GM12878 (cell line): ENCODE measurements around the gene MCM5. TPM values are rescaled to one million over a fixed set of nuclear protein-coding genes. Genes with fewer than 3 reads are reported as not detected.

Experiments
- ATAC-seq: fragments of 200-7000 bp; cut with Tn5 transposase; 3 replicates; pipeline ENCODE4 v1.9.1; 2020; ENCODE audit warnings: mild to moderate bottlenecking, moderate library complexity
- BruUV-seq: library from RNA; stranded (reverse); fragments of 400-500 nt; replicated peaks from 2 replicates; lab custom pipeline; 2021; lab: Mats Ljungman, UMichigan
- CTCF ChIA-PET: fragments of 300-600 bp; sonication (Branson Sonifier 250); formaldehyde crosslinking; extraction: SDS; loops from one replicate; lab custom pipeline; 2021; ENCODE audit warnings: inconsistent platforms; lab: Yijun Ruan, JAX
- POLR2A ChIA-PET: fragments of 350-600 bp; formaldehyde crosslinking; extraction: SDS; loops from one replicate; lab custom pipeline; 2021; ENCODE audit warnings: inconsistent platforms; lab: Charles Lee
- RAD21 ChIA-PET: fragments of 300-600 bp; sonication (Branson Sonifier 250); formaldehyde crosslinking; loops from one replicate; lab custom pipeline; 2023; ENCODE audit warnings: antibody characterized with exemption; ENCODE audit not compliant: unreplicated experiment; lab: Charles Lee
- SMC1A ChIA-PET: fragments of 300-600 bp; sonication (Branson Sonifier 250); formaldehyde crosslinking; loops from one replicate; lab custom pipeline; 2023; ENCODE audit not compliant: unreplicated experiment, uncharacterized antibody; lab: Charles Lee
- DNase-seq: peaks from one replicate; pipeline ENCODE4 v3.0.0-alpha.2; 2011; ENCODE audit warnings: low read depth, low spot score
- FAIRE-seq: peaks from 3 replicates; lab custom pipeline; 2011; peaks lifted over from hg19 to GRCh38; lab: Jason Lieb, UNC
- H2AFZ ChIP-seq: 2 replicates; pipeline ENCODE4 v1.6.0; 2011; ENCODE audit warnings: low read depth, low read length, control low read depth; ENCODE audit not compliant: control insufficient read depth
- H3K27ac ChIP-seq: 2 replicates; pipeline ENCODE4 v1.5.1; 2011; ENCODE audit warnings: control low read depth; ENCODE audit not compliant: control insufficient read depth, insufficient read depth
- H3K27me3 ChIP-seq, 2 experiments: replicated peaks in 1 of 2; 2 replicates each; pipeline versions ENCODE4 v1.6.0 to v1.6.1; 2011; ENCODE audit warnings: low read length in 1 of 2; ENCODE audit not compliant: control insufficient read depth in 2 of 2, insufficient read depth in 2 of 2
- H3K36me3 ChIP-seq, 2 experiments: 2 replicates each; pipeline ENCODE4 v1.5.1; 2011; ENCODE audit warnings: low read length in 1 of 2; ENCODE audit not compliant: control insufficient read depth in 2 of 2, insufficient read depth in 2 of 2
- H3K4me1 ChIP-seq: 2 replicates; pipeline ENCODE4 v1.6.1; 2011; ENCODE audit warnings: mild to moderate bottlenecking, low read length, moderate library complexity, mixed read lengths; ENCODE audit not compliant: control insufficient read depth, insufficient read depth
- H3K4me2 ChIP-seq: 2 replicates; pipeline ENCODE4 v1.6.0; 2011; ENCODE audit warnings: control low read depth; ENCODE audit not compliant: control insufficient read depth, insufficient read depth
- H3K4me3 ChIP-seq: fragments of 200-600 bp; sonication (generic); 2 replicates; pipeline ENCODE4 v1.5.1; 2016
- H3K79me2 ChIP-seq: 2 replicates; pipeline ENCODE4 v1.6.0; 2011; ENCODE audit warnings: low read length; ENCODE audit not compliant: control insufficient read depth, insufficient read depth
- H3K9ac ChIP-seq: 2 replicates; pipeline ENCODE4 v1.8.0; 2011; ENCODE audit warnings: low read length, control low read depth, mixed read lengths; ENCODE audit not compliant: control insufficient read depth, insufficient read depth
- H3K9me3 ChIP-seq: replicated peaks from 3 replicates; pipeline ENCODE4 v1.5.1; 2011; ENCODE audit warnings: mild to moderate bottlenecking, low read length; ENCODE audit not compliant: control insufficient read depth, insufficient read depth
- H4K20me1 ChIP-seq: 2 replicates; pipeline ENCODE4 v1.6.0; 2011; ENCODE audit not compliant: control insufficient read depth, insufficient read depth
- BCL11A ChIP-seq: IDR thresholded peaks from 2 replicates; pipeline ENCODE4 v1.6.1; 2011; ENCODE audit warnings: low read depth, low read length
- GATAD2B ChIP-seq: fragments of 450-650 bp; conservative IDR thresholded peaks from 2 replicates; pipeline ENCODE4 v1.6.1; 2017; ENCODE audit warnings: low read depth, mild to moderate bottlenecking, moderate library complexity
- LARP7 ChIP-seq: fragments of 450-650 bp; IDR thresholded peaks from 2 replicates; pipeline ENCODE4 v1.6.1; 2017; ENCODE audit warnings: mild to moderate bottlenecking
- ZNF384 ChIP-seq: IDR thresholded peaks from 2 replicates; pipeline ENCODE4 v1.6.1; 2012; ENCODE audit warnings: low read depth, mild to moderate bottlenecking, low read length, improper control_type of control experiment, borderline replicate concordance
- WGBS: methylation state at CpG from one replicate; pipeline ENCODE4 v1.1.6; 2016; ENCODE audit warnings: low lambda C conversion rate; ENCODE audit not compliant: insufficient replicate concordance, insufficient coverage; ENCODE audit errors: missing lambda C conversion rate; 5-methylcytosine and 5-hydroxymethylcytosine counted together
- in situ Hi-C: fragments of 300-500 bp; cut with MboI; formaldehyde crosslinking; loops from 9 replicates; pipeline ENCODE4 v1.14.3; 2018; ENCODE audit warnings: mixed read lengths
- intact Hi-C: fragments of 100-400 bp; cut with micrococcal nuclease; formaldehyde crosslinking; loops from one replicate; pipeline ENCODE4 v1.14.2; 2022; ENCODE audit not compliant: unreplicated experiment
- polyA plus RNA-seq, 11 experiments: library from polyadenylated mRNA; depleted of rRNA in 4 of 11; unstranded in 6 of 11; stranded (reverse) in 5 of 11; fragments of >200 nt; fragmentation: Nextera tagmentation in 4 of 11; fragmentation: Illumina TruSeq in 1 of 11; extraction: Ambion mirVana in 4 of 11; extraction: Trizol in 1 of 11; gene quantifications; 1 replicate in 1 of 11; 2 replicates in 10 of 11; pipeline versions ENCODE4 v1.2.1 to v1.2.3, GENCODE V29; 2011 to 2016; ENCODE audit warnings: inconsistent platforms in 2 of 11, missing spikeins in 2 of 11, low read depth in 1 of 11
- total RNA-seq, 4 experiments: library from RNA; depleted of rRNA in 3 of 4; stranded (reverse); fragments of >200 nt in 3 of 4; fragmentation: Illumina TruSeq in 1 of 4; extraction: Trizol in 1 of 4; gene quantifications; 2 replicates each; pipeline versions ENCODE4 v1.2.1 to v1.2.3, GENCODE V29; 2013 to 2021
- TF ChIP-seq, protein P1 (sequence below): fragments of 450-650 bp; IDR thresholded peaks from 2 replicates; pipeline ENCODE4 v1.6.1; 2016; ENCODE audit warnings: mild to moderate bottlenecking, moderate library complexity, borderline replicate concordance
- TF ChIP-seq, protein P2 (sequence below): IDR thresholded peaks from 2 replicates; pipeline ENCODE4 v1.6.1; 2011; ENCODE audit warnings: low read depth, mild to moderate bottlenecking, low read length, moderate library complexity, borderline replicate concordance; ENCODE audit errors: extremely low read depth
- TF ChIP-seq, protein P3 (sequence below): fragments of 450-650 bp; IDR thresholded peaks from 2 replicates; pipeline ENCODE4 v1.6.1; 2017; ENCODE audit warnings: mild to moderate bottlenecking
- TF ChIP-seq, protein P4 (sequence below): fragments of 450-650 bp; IDR thresholded peaks from 2 replicates; pipeline ENCODE4 v1.6.1; 2016; ENCODE audit warnings: mild to moderate bottlenecking
- TF ChIP-seq, protein P5 (sequence below): IDR thresholded peaks from 2 replicates; pipeline ENCODE4 v1.6.1; 2012; ENCODE audit warnings: low read length, inconsistent platforms

Gene MCM5
- total and polyA plus RNA-seq, 10 of the 15 experiments (the other 5 are each of a cell fraction or from before 2014, with no cell fraction given) = 14.1 to 360 (median 164) TPM

DNA sequence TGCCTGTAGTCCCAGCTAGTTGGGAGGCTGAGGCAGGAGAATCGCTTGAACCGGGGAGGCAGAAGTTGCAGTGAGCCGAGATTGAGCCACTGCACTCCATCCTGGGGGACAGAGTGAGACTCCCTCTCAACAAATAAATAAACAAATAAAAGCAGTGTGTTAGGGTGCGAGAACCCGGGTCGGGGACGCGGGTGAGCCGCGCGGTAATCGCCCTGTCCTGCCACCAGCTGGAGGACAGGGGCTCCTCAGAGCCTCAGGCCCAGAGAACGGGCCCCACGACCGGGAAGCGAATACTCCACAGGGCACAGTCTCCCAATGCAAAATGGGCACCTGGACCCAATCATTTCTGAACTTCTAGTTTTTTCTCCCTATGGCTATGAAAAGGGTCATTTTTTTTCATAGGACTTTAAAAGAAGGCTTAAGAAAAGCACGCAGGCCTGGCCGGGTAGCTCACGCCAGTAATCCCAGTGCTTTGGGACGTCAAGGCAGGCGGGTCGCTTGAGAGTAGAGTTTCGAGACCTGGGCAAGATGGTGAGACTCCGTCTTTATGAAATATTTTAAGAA, 744 bp upstream of the MCM5 start:
- peak overlapping the region; percentile 54 for H2AFZ ChIP-seq
- DNase-seq (no peak), ATAC-seq (peak; percentile 34), FAIRE-seq (no peak)
- in situ Hi-C loops (loop anchor here (25.0 kb wide), 1 partner anchor 1813 kb away; the partner anchor contains the start of gene SSTR3), intact Hi-C loops (no loop called here)
- RAD21 ChIA-PET = interaction anchor here (4.8 kb wide), 1 partner anchor 11 kb away, joined by 29 read pairs; no protein-coding TSS in a partner anchor
- H3K27me3 ChIP-seq = no peaks in the 10 kb centered on the region
- peak overlapping the region; percentile 72 for H3K4me2 ChIP-seq
- peaks cover 32% of the 10 kb centered on the region for H3K4me1 ChIP-seq
- H3K4me3 ChIP-seq = peak overlapping the region; percentile 71
- H3K79me2 ChIP-seq = peaks cover 38% of the 10 kb centered on the region
- TF ChIP-seq, protein P1, sequence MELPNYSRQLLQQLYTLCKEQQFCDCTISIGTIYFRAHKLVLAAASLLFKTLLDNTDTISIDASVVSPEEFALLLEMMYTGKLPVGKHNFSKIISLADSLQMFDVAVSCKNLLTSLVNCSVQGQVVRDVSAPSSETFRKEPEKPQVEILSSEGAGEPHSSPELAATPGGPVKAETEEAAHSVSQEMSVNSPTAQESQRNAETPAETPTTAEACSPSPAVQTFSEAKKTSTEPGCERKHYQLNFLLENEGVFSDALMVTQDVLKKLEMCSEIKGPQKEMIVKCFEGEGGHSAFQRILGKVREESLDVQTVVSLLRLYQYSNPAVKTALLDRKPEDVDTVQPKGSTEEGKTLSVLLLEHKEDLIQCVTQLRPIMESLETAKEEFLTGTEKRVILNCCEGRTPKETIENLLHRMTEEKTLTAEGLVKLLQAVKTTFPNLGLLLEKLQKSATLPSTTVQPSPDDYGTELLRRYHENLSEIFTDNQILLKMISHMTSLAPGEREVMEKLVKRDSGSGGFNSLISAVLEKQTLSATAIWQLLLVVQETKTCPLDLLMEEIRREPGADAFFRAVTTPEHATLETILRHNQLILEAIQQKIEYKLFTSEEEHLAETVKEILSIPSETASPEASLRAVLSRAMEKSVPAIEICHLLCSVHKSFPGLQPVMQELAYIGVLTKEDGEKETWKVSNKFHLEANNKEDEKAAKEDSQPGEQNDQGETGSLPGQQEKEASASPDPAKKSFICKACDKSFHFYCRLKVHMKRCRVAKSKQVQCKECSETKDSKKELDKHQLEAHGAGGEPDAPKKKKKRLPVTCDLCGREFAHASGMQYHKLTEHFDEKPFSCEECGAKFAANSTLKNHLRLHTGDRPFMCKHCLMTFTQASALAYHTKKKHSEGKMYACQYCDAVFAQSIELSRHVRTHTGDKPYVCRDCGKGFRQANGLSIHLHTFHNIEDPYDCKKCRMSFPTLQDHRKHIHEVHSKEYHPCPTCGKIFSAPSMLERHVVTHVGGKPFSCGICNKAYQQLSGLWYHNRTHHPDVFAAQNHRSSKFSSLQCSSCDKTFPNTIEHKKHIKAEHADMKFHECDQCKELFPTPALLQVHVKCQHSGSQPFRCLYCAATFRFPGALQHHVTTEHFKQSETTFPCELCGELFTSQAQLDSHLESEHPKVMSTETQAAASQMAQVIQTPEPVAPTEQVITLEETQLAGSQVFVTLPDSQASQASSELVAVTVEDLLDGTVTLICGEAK = peak; percentile 53
- TF ChIP-seq, protein P2, sequence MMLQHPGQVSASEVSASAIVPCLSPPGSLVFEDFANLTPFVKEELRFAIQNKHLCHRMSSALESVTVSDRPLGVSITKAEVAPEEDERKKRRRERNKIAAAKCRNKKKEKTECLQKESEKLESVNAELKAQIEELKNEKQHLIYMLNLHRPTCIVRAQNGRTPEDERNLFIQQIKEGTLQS = no peak
- TF ChIP-seq GATAD2B = 0 out of 2 replicates have a peak, but pooled peaks have one; percentile 29
- TF ChIP-seq, protein P3, sequence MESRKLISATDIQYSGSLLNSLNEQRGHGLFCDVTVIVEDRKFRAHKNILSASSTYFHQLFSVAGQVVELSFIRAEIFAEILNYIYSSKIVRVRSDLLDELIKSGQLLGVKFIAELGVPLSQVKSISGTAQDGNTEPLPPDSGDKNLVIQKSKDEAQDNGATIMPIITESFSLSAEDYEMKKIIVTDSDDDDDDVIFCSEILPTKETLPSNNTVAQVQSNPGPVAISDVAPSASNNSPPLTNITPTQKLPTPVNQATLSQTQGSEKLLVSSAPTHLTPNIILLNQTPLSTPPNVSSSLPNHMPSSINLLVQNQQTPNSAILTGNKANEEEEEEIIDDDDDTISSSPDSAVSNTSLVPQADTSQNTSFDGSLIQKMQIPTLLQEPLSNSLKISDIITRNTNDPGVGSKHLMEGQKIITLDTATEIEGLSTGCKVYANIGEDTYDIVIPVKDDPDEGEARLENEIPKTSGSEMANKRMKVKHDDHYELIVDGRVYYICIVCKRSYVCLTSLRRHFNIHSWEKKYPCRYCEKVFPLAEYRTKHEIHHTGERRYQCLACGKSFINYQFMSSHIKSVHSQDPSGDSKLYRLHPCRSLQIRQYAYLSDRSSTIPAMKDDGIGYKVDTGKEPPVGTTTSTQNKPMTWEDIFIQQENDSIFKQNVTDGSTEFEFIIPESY = 0 out of 2 replicates have a peak, but pooled peaks have one; percentile 50
- TF ChIP-seq BCL11A = no peak
- 0 out of 2 replicates have a peak, but pooled peaks have one; percentile 37 for TF ChIP-seq LARP7
- no peak for TF ChIP-seq ZNF384
- TF ChIP-seq, protein P4, sequence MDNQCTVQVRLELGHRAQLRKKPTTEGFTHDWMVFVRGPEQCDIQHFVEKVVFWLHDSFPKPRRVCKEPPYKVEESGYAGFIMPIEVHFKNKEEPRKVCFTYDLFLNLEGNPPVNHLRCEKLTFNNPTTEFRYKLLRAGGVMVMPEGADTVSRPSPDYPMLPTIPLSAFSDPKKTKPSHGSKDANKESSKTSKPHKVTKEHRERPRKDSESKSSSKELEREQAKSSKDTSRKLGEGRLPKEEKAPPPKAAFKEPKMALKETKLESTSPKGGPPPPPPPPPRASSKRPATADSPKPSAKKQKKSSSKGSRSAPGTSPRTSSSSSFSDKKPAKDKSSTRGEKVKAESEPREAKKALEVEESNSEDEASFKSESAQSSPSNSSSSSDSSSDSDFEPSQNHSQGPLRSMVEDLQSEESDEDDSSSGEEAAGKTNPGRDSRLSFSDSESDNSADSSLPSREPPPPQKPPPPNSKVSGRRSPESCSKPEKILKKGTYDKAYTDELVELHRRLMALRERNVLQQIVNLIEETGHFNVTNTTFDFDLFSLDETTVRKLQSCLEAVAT = peak; percentile 98
- TF ChIP-seq, protein P5, sequence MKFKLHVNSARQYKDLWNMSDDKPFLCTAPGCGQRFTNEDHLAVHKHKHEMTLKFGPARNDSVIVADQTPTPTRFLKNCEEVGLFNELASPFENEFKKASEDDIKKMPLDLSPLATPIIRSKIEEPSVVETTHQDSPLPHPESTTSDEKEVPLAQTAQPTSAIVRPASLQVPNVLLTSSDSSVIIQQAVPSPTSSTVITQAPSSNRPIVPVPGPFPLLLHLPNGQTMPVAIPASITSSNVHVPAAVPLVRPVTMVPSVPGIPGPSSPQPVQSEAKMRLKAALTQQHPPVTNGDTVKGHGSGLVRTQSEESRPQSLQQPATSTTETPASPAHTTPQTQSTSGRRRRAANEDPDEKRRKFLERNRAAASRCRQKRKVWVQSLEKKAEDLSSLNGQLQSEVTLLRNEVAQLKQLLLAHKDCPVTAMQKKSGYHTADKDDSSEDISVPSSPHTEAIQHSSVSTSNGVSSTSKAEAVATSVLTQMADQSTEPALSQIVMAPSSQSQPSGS = no peak
- H3K36me3 ChIP-seq = peaks cover 5 to 9% of the 10 kb centered on the region in 2 experiments; a peak in 3 of 4 replicates
- H3K27ac ChIP-seq = peak overlapping the region; percentile 90
- BruUV-seq = TSS peak; percentile 98
- H3K9ac ChIP-seq = peak overlapping the region; percentile 87
- POLR2A ChIA-PET = interaction anchor here (0.6 to 4.8 kb wide), 3 partner anchors 11 to 48 kb away, joined by 3 to 46 read pairs (median 3); no protein-coding TSS in a partner anchor
- SMC1A ChIA-PET = interaction anchor here (0.9 to 8.6 kb wide), 6 partner anchors 8 to 48 kb away, joined by 3 to 79 read pairs (median 11); partner anchors contain the start of gene HMOX1
- H4K20me1 ChIP-seq = no peaks in the 10 kb centered on the region
- whole genome bisulfite sequencing = 37% methylated on average over 24 of the region's 24 CpGs
- H3K9me3 ChIP-seq = no peaks in the 10 kb centered on the region
- CTCF ChIA-PET = interaction anchor here (1.0 to 4.1 kb wide), 6 partner anchors 11 to 48 kb away, joined by 3 to 26 read pairs (median 4); no protein-coding TSS in a partner anchor
